Tibial nerve (tissue), 3 donors: ENCODE measurements around the gene DMKN.

Experiments used
- CTCF ChIP-seq, 5 experiments: fragments of 200-600 bp in 3 of 5; fragments of 450-650 bp in 2 of 5; sonication (generic) in 3 of 5; IDR thresholded peaks; one replicate each; pipeline ENCODE4 v1.5.1; 2016 to 2019; ENCODE audit warnings: antibody characterized with exemption in 5 of 5, mild to moderate bottlenecking in 3 of 5, moderate library complexity in 2 of 5
- POLR2A ChIP-seq, 2 donors: fragments of 450-650 bp; IDR thresholded peaks; one replicate each; pipeline ENCODE4 v1.6.1; 2017; ENCODE audit warnings: antibody characterized with exemption in 2 of 2, mild to moderate bottlenecking in 2 of 2, moderate library complexity in 2 of 2

GRCh38 chr19:35516310-35516709 is 2.9 kb upstream of the DMKN start:
- TF ChIP-seq CTCF (IDR thresholded peaks at IDR 0.05) = no peak
- no peak for TF ChIP-seq POLR2A (IDR thresholded peaks at IDR 0.05)
